ENCODE measurements around the gene LSAMP. TPM values are rescaled to one million over a fixed set of nuclear protein-coding genes. Genes with fewer than 3 reads are reported as not detected.
A peak's percentile ranks its signal among the peaks of the same experiment; 100 is the strongest.

LSAMP gene
- total RNA-seq, 4 donors from 2014 or later = 1.2 to 3.0 (median 1.8) TPM

- Histone ChIP-seq H3K27ac (replicated peaks in 1 of 4) (no peak overlapping the region), H3K9me3 (no peaks in the 10 kb centered on the region), H3K36me3 (no peaks in the 10 kb centered on the region), H3K4me3 (no peak overlapping the region), H3K27me3 (no peaks in the 10 kb centered on the region), H3K4me1 (no peaks in the 10 kb centered on the region)
- WGBS = 86% methylated on average over 4 of the region's 4 CpGs
- no peak for TF ChIP-seq CTCF (IDR thresholded peaks at IDR 0.05)
- no peak for TF ChIP-seq POLR2A (IDR thresholded peaks at IDR 0.05; ENCODE audit: low read depth)
- no peak for TF ChIP-seq POLR2AphosphoS5 (IDR thresholded peaks at IDR 0.05)
- no peak for TF ChIP-seq EP300 (IDR thresholded peaks at IDR 0.05)
- no peak for DNase-seq (ENCODE audit: extremely low spot score)
- intact Hi-C loops (cut with DNase I) = no loop called here
These were observed 341.3 kb downstream of the LSAMP start for GRCh38 chr3:116103868-116104530.

DNA sequence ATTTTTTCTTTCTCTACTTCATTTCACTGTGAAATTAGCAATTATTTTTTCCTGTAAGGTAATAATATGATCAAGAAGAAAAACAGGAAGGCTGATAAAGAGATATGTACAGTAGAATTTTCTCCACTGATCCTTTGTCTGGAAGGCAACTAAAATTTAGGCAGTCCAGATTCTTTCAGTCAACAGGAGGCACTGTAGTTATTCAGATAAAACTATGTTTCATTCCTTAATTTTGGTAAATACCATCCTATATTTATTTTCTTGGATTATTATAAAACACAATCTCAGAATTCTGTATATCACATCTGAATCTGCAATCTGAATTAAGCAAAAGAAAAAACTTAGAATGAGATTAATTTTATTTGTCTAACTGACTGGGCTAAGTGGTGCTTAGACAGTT, 343.2 kb downstream of the LSAMP start:
- H3K27me3 ChIP-seq = no peaks in the 10 kb centered on the region
- H3K36me3 ChIP-seq = no peaks in the 10 kb centered on the region
- intact Hi-C loops (cut with DNase I) = no loop called here
- H3K4me1 ChIP-seq = no peaks in the 10 kb centered on the region
- TF ChIP-seq CTCF (IDR thresholded peaks at IDR 0.05) (peak in 1 of 3 experiments; percentile 6), POLR2A (IDR thresholded peaks at IDR 0.05; ENCODE audit: low read depth) (no peak)
- H3K9me3 ChIP-seq = no peaks in the 10 kb centered on the region
- no peak for DNase-seq (ENCODE audit: extremely low spot score)
- H3K27ac ChIP-seq (replicated peaks in 1 of 4) = no peak overlapping the region
- no peak overlapping the region for H3K4me3 ChIP-seq

DNA sequence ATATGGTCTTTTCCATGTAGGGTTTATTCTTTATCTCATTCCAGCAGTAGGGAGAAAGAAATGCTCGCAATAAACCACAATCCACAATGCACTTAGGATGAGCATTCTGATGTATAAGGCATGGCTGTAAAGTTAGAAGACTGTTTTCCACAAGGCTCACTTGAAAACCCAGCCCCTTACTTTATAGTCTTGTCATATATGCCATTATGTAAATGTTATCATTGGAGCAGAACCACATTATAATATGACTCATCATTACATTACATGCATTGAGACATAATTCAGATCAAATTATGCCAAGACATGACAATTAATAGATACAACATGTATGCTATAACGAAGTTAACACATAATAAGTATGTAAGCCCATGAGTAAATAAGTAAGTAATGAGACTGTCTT, 348.1 kb downstream of the LSAMP start:
- TF ChIP-seq CTCF (IDR thresholded peaks at IDR 0.05) (no peak), EP300 (IDR thresholded peaks at IDR 0.05) (no peak), POLR2A (IDR thresholded peaks at IDR 0.05; ENCODE audit: low read depth) (no peak), POLR2AphosphoS5 (IDR thresholded peaks at IDR 0.05) (no peak)
- H3K27me3 ChIP-seq = no peaks in the 10 kb centered on the region
- H3K27ac ChIP-seq (replicated peaks in 1 of 4) = no peak overlapping the region
- intact Hi-C loops (cut with DNase I) = no loop called here
- no peaks in the 10 kb centered on the region for H3K9me3 ChIP-seq
- 94% methylated on average over 2 of the region's 2 CpGs for WGBS
- H3K4me3 ChIP-seq = no peak overlapping the region
- DNase-seq (ENCODE audit: extremely low spot score) = no peak
- no peaks in the 10 kb centered on the region for H3K36me3 ChIP-seq
- no peaks in the 10 kb centered on the region for H3K4me1 ChIP-seq

- no peak for DNase-seq (ENCODE audit: extremely low spot score)
- 90% methylated on average over 2 of the region's 2 CpGs for WGBS
- intact Hi-C loops (cut with DNase I) = no loop called here
These were observed 348.7 kb downstream of the LSAMP start for GRCh38 chr3:116096631-116097030.

More at GRCh38 chr3:116096631-116097030, 348.7 kb downstream of the LSAMP start:
- no peaks in the 10 kb centered on the region for H3K4me1 ChIP-seq
- no peak overlapping the region for H3K4me3 ChIP-seq
- H3K36me3 ChIP-seq = no peaks in the 10 kb centered on the region
- H3K9me3 ChIP-seq = no peaks in the 10 kb centered on the region
- H3K27me3 ChIP-seq = no peaks in the 10 kb centered on the region
- TF ChIP-seq CTCF (IDR thresholded peaks at IDR 0.05) (no peak), POLR2A (IDR thresholded peaks at IDR 0.05; ENCODE audit: low read depth) (no peak), POLR2AphosphoS5 (IDR thresholded peaks at IDR 0.05) (no peak), EP300 (IDR thresholded peaks at IDR 0.05) (no peak)
- H3K27ac ChIP-seq (replicated peaks in 1 of 4) = no peak overlapping the region

All from esophagus muscularis mucosa (tissue), 4 donors.